NT2/D1 (cell line): ENCODE results near the gene PCBP2.

Experiments used
- DNase-seq: peaks from one replicate; pipeline ENCODE4 v3.0.0-alpha.2; 2011; ENCODE audit warnings: low read depth, low spot score
- H3K27me3 ChIP-seq: 2 replicates; pipeline ENCODE4 v1.6.0; 2011; ENCODE audit warnings: mild to moderate bottlenecking; ENCODE audit not compliant: insufficient read length, insufficient read depth
- H3K36me3 ChIP-seq: 2 replicates; pipeline ENCODE4 v1.6.1; 2011; ENCODE audit warnings: mild to moderate bottlenecking, low read length, mixed read lengths; ENCODE audit not compliant: insufficient read depth, insufficient read length
- H3K4me1 ChIP-seq: 2 replicates; pipeline ENCODE4 v1.5.1; 2011; ENCODE audit not compliant: insufficient read depth, insufficient read length
- H3K4me3 ChIP-seq: 2 replicates; pipeline ENCODE4 v1.5.1; 2011; ENCODE audit warnings: low read depth; ENCODE audit not compliant: insufficient read length
- H3K9ac ChIP-seq: 2 replicates; pipeline ENCODE4 v1.6.0; 2011; ENCODE audit warnings: low read depth; ENCODE audit not compliant: insufficient read length
- H3K9me3 ChIP-seq: 2 replicates; pipeline ENCODE4 v1.5.1; 2011; ENCODE audit warnings: mild to moderate bottlenecking, low read length; ENCODE audit not compliant: insufficient read depth
- SUZ12 ChIP-seq: IDR thresholded peaks from 2 replicates; pipeline ENCODE4 v1.6.1; 2011; ENCODE audit not compliant: insufficient read length, insufficient read depth; ENCODE audit errors: extremely low read depth
- YY1 ChIP-seq: IDR thresholded peaks from 2 replicates; pipeline ENCODE4 v1.6.1; 2011; ENCODE audit not compliant: insufficient read length, insufficient read depth
- ZNF274 ChIP-seq: IDR thresholded peaks from 2 replicates; pipeline ENCODE4 v1.6.1; 2011; ENCODE audit warnings: mild to moderate bottlenecking, low read depth, low read length

Gene PCBP2

GRCh38 chr12:53483979-53484377 lies 32.1 kb downstream of the PCBP2 start:
- H3K27me3 ChIP-seq: no peaks in the 10 kb centered on the region
- H3K36me3 ChIP-seq: peaks cover 85% of the 10 kb centered on the region
- H3K9ac ChIP-seq: no peak overlapping the region
- no peak for TF ChIP-seq ZNF274
- no peak for TF ChIP-seq YY1
- no peak for TF ChIP-seq SUZ12
- H3K9me3 ChIP-seq: no peaks in the 10 kb centered on the region
- H3K4me3 ChIP-seq: no peak overlapping the region
- DNase-seq: no peak
- peaks cover 3% of the 10 kb centered on the region for H3K4me1 ChIP-seq

GRCh38 chr12:53484686-53485575 lies 33.0 kb downstream of the PCBP2 start:
- Histone ChIP-seq H3K9me3 (no peaks in the 10 kb centered on the region), H3K9ac (no peak overlapping the region), H3K36me3 (peaks cover 76% of the 10 kb centered on the region), H3K4me1 (peaks cover 3% of the 10 kb centered on the region), H3K27me3 (no peaks in the 10 kb centered on the region), H3K4me3 (no peak overlapping the region)
- TF ChIP-seq ZNF274: no peak
- TF ChIP-seq SUZ12: no peak
- TF ChIP-seq YY1: no peak
- no peak for DNase-seq

- H3K9ac ChIP-seq: no peak overlapping the region
- DNase-seq: no peak
- H3K4me1 ChIP-seq: no peaks in the 10 kb centered on the region
- H3K27me3 ChIP-seq: no peaks in the 10 kb centered on the region
- no peaks in the 10 kb centered on the region for H3K9me3 ChIP-seq
- no peak overlapping the region for H3K4me3 ChIP-seq
- peaks cover 65% of the 10 kb centered on the region for H3K36me3 ChIP-seq
- TF ChIP-seq ZNF274 (no peak), YY1 (no peak), SUZ12 (no peak)
Observed at GRCh38 chr12:53485955-53486735, 34.2 kb downstream of the PCBP2 start.

GRCh38 chr12:53486736-53487487 lies 35.0 kb downstream of the PCBP2 start:
- no peaks in the 10 kb centered on the region for H3K9me3 ChIP-seq
- no peak for DNase-seq
- TF ChIP-seq SUZ12 (no peak), YY1 (no peak), ZNF274 (no peak)
- no peaks in the 10 kb centered on the region for H3K27me3 ChIP-seq
- H3K4me3 ChIP-seq: no peak overlapping the region
- H3K36me3 ChIP-seq: peaks cover 58% of the 10 kb centered on the region
- H3K4me1 ChIP-seq: no peaks in the 10 kb centered on the region
- no peak overlapping the region for H3K9ac ChIP-seq

GRCh38 chr12:53489242-53489864 lies 37.5 kb downstream of the PCBP2 start:
- H3K4me1 ChIP-seq: peaks cover 6% of the 10 kb centered on the region
- DNase-seq: no peak
- no peaks in the 10 kb centered on the region for H3K9me3 ChIP-seq
- H3K27me3 ChIP-seq: no peaks in the 10 kb centered on the region
- no peak overlapping the region for H3K9ac ChIP-seq
- peaks cover 35% of the 10 kb centered on the region for H3K36me3 ChIP-seq
- no peak for TF ChIP-seq YY1
- no peak for TF ChIP-seq SUZ12
- TF ChIP-seq ZNF274: no peak
- no peak overlapping the region for H3K4me3 ChIP-seq

- Histone ChIP-seq H3K4me1 (peaks cover 14% of the 10 kb centered on the region), H3K9me3 (no peaks in the 10 kb centered on the region), H3K9ac (peak overlapping the region; percentile 69), H3K36me3 (peaks cover 10% of the 10 kb centered on the region), H3K4me3 (peak overlapping the region; percentile 32), H3K27me3 (no peaks in the 10 kb centered on the region)
- TF ChIP-seq YY1: no peak
- TF ChIP-seq ZNF274: no peak
- no peak for TF ChIP-seq SUZ12
- DNase-seq: no peak
Observed at GRCh38 chr12:53492188-53492587, 40.3 kb downstream of the PCBP2 start.

- Histone ChIP-seq H3K9ac (peak overlapping the region; percentile 85), H3K27me3 (no peaks in the 10 kb centered on the region), H3K9me3 (no peaks in the 10 kb centered on the region), H3K36me3 (peaks cover 2% of the 10 kb centered on the region), H3K4me1 (peaks cover 14% of the 10 kb centered on the region), H3K4me3 (peak overlapping the region; percentile 64)
- TF ChIP-seq SUZ12 (no peak), YY1 (no peak), ZNF274 (no peak)
- peak; percentile 90 for DNase-seq
Observed at GRCh38 chr12:53492830-53493609, 41.1 kb downstream of the PCBP2 start.
